ENCODE results near the gene FARS2. TPM values are rescaled to one million over a fixed set of nuclear protein-coding genes. Genes with fewer than 3 reads are reported as not detected.

Gene FARS2
- polyA plus RNA-seq, 1 of the 3 experiments (the other 2 are of a cell fraction) = 12.5 TPM

DNA sequence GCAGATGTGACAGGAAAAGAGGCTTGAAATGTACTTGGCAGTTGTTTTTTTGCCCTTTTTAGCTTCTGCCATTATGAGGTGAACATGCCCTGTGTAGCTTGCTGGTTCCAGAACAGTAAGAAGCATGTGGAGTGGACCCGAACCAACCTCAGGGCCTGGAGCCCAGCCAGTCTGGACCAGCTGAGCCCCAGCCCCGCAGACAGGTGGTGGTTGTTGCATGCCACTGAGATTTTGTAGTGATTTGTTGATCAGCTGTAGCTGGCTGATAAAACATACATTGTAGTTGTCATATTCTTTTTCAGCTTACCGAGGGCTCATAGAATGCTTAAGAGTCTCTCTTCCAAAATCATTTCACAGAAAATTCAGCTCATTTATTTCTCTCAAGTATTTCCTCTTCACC is 182.2 kb downstream of the FARS2 start:
- Histone ChIP-seq H3K36me3 (replicated peaks in 1 of 2; ENCODE audit: control insufficient read depth in 1 of 2, insufficient read depth in 2 of 2, low read length in 1 of 2) (no peaks in the 10 kb centered on the region), H3K79me2 (ENCODE audit: insufficient read depth) (no peaks in the 10 kb centered on the region), H3K9me3 (no peaks in the 10 kb centered on the region), H3K4me1 (ENCODE audit: control insufficient read depth in 1 of 2, insufficient read depth in 2 of 2, low read depth in 1 of 2, low read length in 1 of 2) (peaks cover 0 to 3% of the 10 kb centered on the region in 2 experiments; a peak in 1 of 4 replicates), H3K9ac (no peak overlapping the region), H3K27me3 (ENCODE audit: insufficient read depth) (no peaks in the 10 kb centered on the region), H4K20me1 (ENCODE audit: insufficient read depth) (no peaks in the 10 kb centered on the region), H3K9me2 (no peaks in the 10 kb centered on the region), H2AFZ (ENCODE audit: low read depth) (no peak overlapping the region), H3K27ac (ENCODE audit: low read depth in 2 of 2, low read length in 1 of 2) (no peak overlapping the region), H3F3A (replicated peaks; ENCODE audit: insufficient read depth) (no peaks in the 10 kb centered on the region), H3K4me2 (no peak overlapping the region), H3K4me3 (ENCODE audit: low read depth in 2 of 2, low read length in 1 of 2) (no peak overlapping the region)
- 96% methylated on average over 3 of the region's 3 CpGs for WGBS (ENCODE audit: low lambda C conversion rate)
- CTCF ChIA-PET = interaction anchor here (1.1 kb wide), 2 partner anchors 27 to 39 kb away, joined by 3 to 4 read pairs; no protein-coding TSS in a partner anchor
- DNase-seq = no peak
- no peak for TF ChIP-seq POLR2AphosphoS5 (IDR thresholded peaks at IDR 0.05; ENCODE audit: low read depth, low read length)
- no peak for TF ChIP-seq RAD21 (IDR thresholded peaks at IDR 0.05; ENCODE audit: low read length)
- no peak for TF ChIP-seq NFIC (IDR thresholded peaks at IDR 0.05; ENCODE audit: borderline replicate concordance)
- no peak for TF ChIP-seq TAF1 (IDR thresholded peaks at IDR 0.05; ENCODE audit: borderline replicate concordance, low read depth, low read length)
- TF ChIP-seq, protein P1, sequence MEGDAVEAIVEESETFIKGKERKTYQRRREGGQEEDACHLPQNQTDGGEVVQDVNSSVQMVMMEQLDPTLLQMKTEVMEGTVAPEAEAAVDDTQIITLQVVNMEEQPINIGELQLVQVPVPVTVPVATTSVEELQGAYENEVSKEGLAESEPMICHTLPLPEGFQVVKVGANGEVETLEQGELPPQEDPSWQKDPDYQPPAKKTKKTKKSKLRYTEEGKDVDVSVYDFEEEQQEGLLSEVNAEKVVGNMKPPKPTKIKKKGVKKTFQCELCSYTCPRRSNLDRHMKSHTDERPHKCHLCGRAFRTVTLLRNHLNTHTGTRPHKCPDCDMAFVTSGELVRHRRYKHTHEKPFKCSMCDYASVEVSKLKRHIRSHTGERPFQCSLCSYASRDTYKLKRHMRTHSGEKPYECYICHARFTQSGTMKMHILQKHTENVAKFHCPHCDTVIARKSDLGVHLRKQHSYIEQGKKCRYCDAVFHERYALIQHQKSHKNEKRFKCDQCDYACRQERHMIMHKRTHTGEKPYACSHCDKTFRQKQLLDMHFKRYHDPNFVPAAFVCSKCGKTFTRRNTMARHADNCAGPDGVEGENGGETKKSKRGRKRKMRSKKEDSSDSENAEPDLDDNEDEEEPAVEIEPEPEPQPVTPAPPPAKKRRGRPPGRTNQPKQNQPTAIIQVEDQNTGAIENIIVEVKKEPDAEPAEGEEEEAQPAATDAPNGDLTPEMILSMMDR (IDR thresholded peaks at IDR 0.05) = no peak
- TF ChIP-seq YY1 (IDR thresholded peaks at IDR 0.05; ENCODE audit: low read depth) = no peak
- no peak for TF ChIP-seq GABPA (IDR thresholded peaks at IDR 0.05; ENCODE audit: low read depth)
- TF ChIP-seq TEAD4 (IDR thresholded peaks at IDR 0.05; ENCODE audit: borderline replicate concordance, insufficient read depth) = no peak
- TF ChIP-seq CHD2 (IDR thresholded peaks at IDR 0.05; ENCODE audit: low read length, partially characterized antibody) = no peak
- TF ChIP-seq NRF1 (IDR thresholded peaks at IDR 0.05; ENCODE audit: low read depth, low read length) = no peak
- TF ChIP-seq, protein P2, sequence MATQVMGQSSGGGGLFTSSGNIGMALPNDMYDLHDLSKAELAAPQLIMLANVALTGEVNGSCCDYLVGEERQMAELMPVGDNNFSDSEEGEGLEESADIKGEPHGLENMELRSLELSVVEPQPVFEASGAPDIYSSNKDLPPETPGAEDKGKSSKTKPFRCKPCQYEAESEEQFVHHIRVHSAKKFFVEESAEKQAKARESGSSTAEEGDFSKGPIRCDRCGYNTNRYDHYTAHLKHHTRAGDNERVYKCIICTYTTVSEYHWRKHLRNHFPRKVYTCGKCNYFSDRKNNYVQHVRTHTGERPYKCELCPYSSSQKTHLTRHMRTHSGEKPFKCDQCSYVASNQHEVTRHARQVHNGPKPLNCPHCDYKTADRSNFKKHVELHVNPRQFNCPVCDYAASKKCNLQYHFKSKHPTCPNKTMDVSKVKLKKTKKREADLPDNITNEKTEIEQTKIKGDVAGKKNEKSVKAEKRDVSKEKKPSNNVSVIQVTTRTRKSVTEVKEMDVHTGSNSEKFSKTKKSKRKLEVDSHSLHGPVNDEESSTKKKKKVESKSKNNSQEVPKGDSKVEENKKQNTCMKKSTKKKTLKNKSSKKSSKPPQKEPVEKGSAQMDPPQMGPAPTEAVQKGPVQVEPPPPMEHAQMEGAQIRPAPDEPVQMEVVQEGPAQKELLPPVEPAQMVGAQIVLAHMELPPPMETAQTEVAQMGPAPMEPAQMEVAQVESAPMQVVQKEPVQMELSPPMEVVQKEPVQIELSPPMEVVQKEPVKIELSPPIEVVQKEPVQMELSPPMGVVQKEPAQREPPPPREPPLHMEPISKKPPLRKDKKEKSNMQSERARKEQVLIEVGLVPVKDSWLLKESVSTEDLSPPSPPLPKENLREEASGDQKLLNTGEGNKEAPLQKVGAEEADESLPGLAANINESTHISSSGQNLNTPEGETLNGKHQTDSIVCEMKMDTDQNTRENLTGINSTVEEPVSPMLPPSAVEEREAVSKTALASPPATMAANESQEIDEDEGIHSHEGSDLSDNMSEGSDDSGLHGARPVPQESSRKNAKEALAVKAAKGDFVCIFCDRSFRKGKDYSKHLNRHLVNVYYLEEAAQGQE (IDR thresholded peaks at IDR 0.05; ENCODE audit: low read depth, low read length) = no peak
- TF ChIP-seq EP300 (IDR thresholded peaks at IDR 0.05; ENCODE audit: borderline replicate concordance in 1 of 2, low read depth in 1 of 2, low read length in 1 of 2) = no peak
- no peak for TF ChIP-seq FOXJ3 (CRISPR knock-in tag; IDR thresholded peaks at IDR 0.05)
- no peak for TF ChIP-seq GATA2 (CRISPR knock-in tag; IDR thresholded peaks at IDR 0.05)
- TF ChIP-seq EZH2phosphoT487 (IDR thresholded peaks at IDR 0.05; ENCODE audit: borderline replicate concordance, low read depth) = no peak
- TF ChIP-seq ELF1 (IDR thresholded peaks at IDR 0.05) = no peak
- TF ChIP-seq RXRA (IDR thresholded peaks at IDR 0.05; ENCODE audit: borderline replicate concordance, low read depth) = no peak
- TF ChIP-seq, protein P3, sequence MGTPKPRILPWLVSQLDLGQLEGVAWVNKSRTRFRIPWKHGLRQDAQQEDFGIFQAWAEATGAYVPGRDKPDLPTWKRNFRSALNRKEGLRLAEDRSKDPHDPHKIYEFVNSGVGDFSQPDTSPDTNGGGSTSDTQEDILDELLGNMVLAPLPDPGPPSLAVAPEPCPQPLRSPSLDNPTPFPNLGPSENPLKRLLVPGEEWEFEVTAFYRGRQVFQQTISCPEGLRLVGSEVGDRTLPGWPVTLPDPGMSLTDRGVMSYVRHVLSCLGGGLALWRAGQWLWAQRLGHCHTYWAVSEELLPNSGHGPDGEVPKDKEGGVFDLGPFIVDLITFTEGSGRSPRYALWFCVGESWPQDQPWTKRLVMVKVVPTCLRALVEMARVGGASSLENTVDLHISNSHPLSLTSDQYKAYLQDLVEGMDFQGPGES (IDR thresholded peaks at IDR 0.05; ENCODE audit: low read depth, low read length) = no peak
- TF ChIP-seq, protein P4, sequence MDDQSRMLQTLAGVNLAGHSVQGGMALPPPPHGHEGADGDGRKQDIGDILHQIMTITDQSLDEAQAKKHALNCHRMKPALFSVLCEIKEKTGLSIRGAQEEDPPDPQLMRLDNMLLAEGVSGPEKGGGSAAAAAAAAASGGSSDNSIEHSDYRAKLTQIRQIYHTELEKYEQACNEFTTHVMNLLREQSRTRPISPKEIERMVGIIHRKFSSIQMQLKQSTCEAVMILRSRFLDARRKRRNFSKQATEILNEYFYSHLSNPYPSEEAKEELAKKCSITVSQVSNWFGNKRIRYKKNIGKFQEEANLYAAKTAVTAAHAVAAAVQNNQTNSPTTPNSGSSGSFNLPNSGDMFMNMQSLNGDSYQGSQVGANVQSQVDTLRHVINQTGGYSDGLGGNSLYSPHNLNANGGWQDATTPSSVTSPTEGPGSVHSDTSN (IDR thresholded peaks at IDR 0.05) = no peak
- POLR2A ChIA-PET = interaction anchor here (0.5 kb wide), 1 partner anchor 348 kb away, joined by 4 read pairs; no protein-coding TSS in a partner anchor
